Measurements from ENCODE around the gene OPCML. TPM values are rescaled to one million over a fixed set of nuclear protein-coding genes. Genes with fewer than 3 reads are reported as not detected.

The OPCML gene
- total RNA-seq, 1 donor from 2014 or later, result under 0.01 TPM

DNA sequence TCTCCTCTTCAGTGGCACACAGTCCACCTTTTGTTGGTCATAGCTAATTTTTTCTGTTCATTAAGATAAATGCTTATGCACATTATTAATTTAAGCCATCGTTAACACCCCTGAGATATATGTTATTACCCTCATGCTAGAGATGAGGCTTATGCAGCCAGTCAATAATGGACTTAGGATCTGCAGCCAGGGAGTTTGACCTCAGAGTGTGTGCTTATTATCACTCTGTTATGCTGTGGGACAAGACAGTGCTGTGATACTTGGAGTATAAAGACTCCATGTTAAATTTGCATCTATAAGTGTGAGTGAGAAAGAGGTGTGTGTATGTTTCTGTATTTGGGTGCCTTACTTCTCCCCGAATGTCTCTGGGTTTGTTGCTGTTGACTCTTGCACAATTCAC, 969.3 kb downstream of the OPCML start:
- H3K36me3 ChIP-seq (ENCODE audit: control insufficient read depth in 3 of 3, insufficient read depth in 3 of 3, low read length in 3 of 3), result no peaks in the 10 kb centered on the region
- no peaks in the 10 kb centered on the region for H3K4me1 ChIP-seq (ENCODE audit: control insufficient read depth in 3 of 3, insufficient read depth in 3 of 3, low read length in 3 of 3)
- no peak overlapping the region for H3K4me3 ChIP-seq (ENCODE audit: low read length in 3 of 3)
- no peak overlapping the region for H3K9ac ChIP-seq (ENCODE audit: low read depth in 1 of 3, low read length in 3 of 3)
- H3K27me3 ChIP-seq (ENCODE audit: control insufficient read depth in 3 of 3, insufficient read depth in 3 of 3, low read length in 3 of 3), result no peaks in the 10 kb centered on the region
- H3K27ac ChIP-seq (ENCODE audit: low read depth, low read length), result no peak overlapping the region
- no peaks in the 10 kb centered on the region for H3K9me3 ChIP-seq (ENCODE audit: control insufficient read depth in 3 of 3, low read length in 3 of 3)

DNA sequence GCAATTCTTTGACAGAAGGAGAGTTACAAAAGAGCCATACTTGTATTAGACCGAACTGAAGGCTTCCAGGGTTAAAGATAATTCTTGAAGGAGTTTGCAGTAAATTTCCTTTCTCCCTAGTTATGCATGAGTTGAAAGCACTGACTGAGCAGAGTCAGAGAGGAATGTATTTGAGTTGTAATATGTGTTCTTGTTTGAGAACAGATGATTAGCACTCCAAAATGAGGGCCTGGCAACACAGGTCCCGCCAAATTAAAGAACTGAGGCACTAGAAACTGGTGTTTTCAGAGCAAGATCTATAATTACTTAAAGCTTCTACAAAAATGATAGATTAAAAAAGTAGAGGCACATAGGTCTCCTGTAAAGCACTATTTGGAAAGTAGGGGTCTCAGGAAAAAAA, 970.4 kb downstream of the OPCML start:
- Histone ChIP-seq H3K9me3 (ENCODE audit: control insufficient read depth in 3 of 3, low read length in 3 of 3) (no peaks in the 10 kb centered on the region), H3K4me1 (ENCODE audit: control insufficient read depth in 3 of 3, insufficient read depth in 3 of 3, low read length in 3 of 3) (no peaks in the 10 kb centered on the region), H3K27me3 (ENCODE audit: control insufficient read depth in 3 of 3, insufficient read depth in 3 of 3, low read length in 3 of 3) (no peaks in the 10 kb centered on the region), H3K4me3 (ENCODE audit: low read length in 3 of 3) (no peak overlapping the region), H3K27ac (ENCODE audit: low read depth, low read length) (no peak overlapping the region), H3K36me3 (ENCODE audit: control insufficient read depth in 3 of 3, insufficient read depth in 3 of 3, low read length in 3 of 3) (no peaks in the 10 kb centered on the region), H3K9ac (ENCODE audit: low read depth in 1 of 3, low read length in 3 of 3) (no peak overlapping the region)

DNA sequence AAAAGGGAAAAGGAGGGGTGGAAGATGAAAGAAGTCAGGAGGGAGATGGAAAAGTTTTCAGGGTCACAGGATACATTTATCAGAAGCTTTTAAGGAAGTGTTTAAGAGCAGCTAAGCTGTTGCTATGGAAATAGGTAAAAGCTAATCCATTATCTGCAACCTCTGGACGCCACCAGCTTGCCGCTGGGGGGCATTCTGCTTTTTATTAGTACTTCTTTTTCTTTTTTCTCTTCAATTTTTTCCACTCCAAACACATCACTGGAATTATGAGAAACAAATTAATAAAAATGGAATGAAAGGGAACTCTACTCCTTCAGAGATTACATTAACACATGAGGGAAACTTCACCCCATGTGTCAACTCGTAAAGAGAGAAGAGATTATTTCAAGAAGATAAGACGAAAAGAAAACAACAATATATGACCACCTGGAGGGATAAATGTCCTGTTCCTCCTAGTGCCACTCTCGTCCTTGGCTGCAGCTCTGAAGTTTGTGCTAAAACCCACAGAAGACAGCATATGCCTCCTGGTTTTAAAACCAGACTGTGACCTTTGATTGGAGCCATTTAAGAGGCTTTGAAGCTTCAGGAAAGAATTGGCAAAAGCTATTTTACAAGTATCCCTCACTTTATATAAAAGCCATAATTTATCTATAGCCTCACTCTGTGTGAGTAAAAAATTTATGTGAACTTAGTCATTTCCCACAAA, 972.8 kb downstream of the OPCML start:
- Histone ChIP-seq H3K4me3 (ENCODE audit: low read length in 3 of 3) (no peak overlapping the region), H3K9me3 (ENCODE audit: control insufficient read depth in 3 of 3, low read length in 3 of 3) (no peaks in the 10 kb centered on the region), H3K9ac (ENCODE audit: low read depth in 1 of 3, low read length in 3 of 3) (no peak overlapping the region), H3K27me3 (ENCODE audit: control insufficient read depth in 3 of 3, insufficient read depth in 3 of 3, low read length in 3 of 3) (no peaks in the 10 kb centered on the region), H3K36me3 (ENCODE audit: control insufficient read depth in 3 of 3, insufficient read depth in 3 of 3, low read length in 3 of 3) (no peaks in the 10 kb centered on the region), H3K4me1 (ENCODE audit: control insufficient read depth in 3 of 3, insufficient read depth in 3 of 3, low read length in 3 of 3) (no peaks in the 10 kb centered on the region), H3K27ac (ENCODE audit: low read depth, low read length) (no peak overlapping the region)

DNA sequence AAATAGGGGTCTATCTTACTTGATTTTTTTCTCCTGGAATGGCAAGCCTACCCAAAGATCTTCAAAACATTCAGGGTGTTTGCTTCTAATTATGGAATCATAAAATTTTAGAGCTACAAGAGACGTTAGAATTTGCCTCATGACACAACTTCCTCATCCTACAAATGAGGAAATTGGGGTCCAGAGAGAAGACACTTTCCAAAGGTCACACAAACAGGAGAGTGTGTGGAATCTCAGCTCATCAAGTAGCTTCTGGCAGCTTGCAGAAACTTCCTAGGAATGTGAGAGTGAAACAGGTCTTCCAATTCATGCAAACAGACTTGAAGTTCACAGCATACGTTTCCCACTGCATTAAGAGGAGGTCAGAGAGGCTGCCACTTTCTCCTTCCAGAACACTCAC, 976.0 kb downstream of the OPCML start:
- Histone ChIP-seq H3K27me3 (ENCODE audit: control insufficient read depth in 3 of 3, insufficient read depth in 3 of 3, low read length in 3 of 3) (no peaks in the 10 kb centered on the region), H3K27ac (ENCODE audit: low read depth, low read length) (no peak overlapping the region), H3K36me3 (ENCODE audit: control insufficient read depth in 3 of 3, insufficient read depth in 3 of 3, low read length in 3 of 3) (no peaks in the 10 kb centered on the region), H3K9me3 (ENCODE audit: control insufficient read depth in 3 of 3, low read length in 3 of 3) (no peaks in the 10 kb centered on the region), H3K4me1 (ENCODE audit: control insufficient read depth in 3 of 3, insufficient read depth in 3 of 3, low read length in 3 of 3) (no peaks in the 10 kb centered on the region), H3K4me3 (ENCODE audit: low read length in 3 of 3) (no peak overlapping the region), H3K9ac (ENCODE audit: low read depth in 1 of 3, low read length in 3 of 3) (no peak overlapping the region)

DNA sequence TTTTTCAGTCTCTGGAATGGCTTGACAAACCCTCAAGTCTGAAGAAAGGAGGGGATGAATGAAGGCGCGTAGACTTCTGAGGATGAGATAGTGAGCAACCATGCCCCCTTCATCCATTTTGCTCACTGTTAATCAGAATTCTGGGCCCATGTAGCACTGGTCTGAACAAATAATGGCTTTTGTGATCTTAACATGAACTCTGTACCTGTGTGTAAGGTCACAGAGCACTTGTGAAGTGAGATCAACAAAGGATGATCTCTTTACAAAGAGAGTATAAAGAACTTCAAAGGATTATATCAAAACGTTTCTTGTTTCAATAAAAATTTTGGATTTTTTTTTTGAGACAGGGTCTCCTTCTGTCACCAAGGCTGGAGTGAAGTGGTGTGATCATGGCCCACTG, 976.7 kb downstream of the OPCML start:
- H3K4me3 ChIP-seq (ENCODE audit: low read length in 3 of 3), result no peak overlapping the region
- no peaks in the 10 kb centered on the region for H3K36me3 ChIP-seq (ENCODE audit: control insufficient read depth in 3 of 3, insufficient read depth in 3 of 3, low read length in 3 of 3)
- H3K4me1 ChIP-seq (ENCODE audit: control insufficient read depth in 3 of 3, insufficient read depth in 3 of 3, low read length in 3 of 3), result no peaks in the 10 kb centered on the region

DNA sequence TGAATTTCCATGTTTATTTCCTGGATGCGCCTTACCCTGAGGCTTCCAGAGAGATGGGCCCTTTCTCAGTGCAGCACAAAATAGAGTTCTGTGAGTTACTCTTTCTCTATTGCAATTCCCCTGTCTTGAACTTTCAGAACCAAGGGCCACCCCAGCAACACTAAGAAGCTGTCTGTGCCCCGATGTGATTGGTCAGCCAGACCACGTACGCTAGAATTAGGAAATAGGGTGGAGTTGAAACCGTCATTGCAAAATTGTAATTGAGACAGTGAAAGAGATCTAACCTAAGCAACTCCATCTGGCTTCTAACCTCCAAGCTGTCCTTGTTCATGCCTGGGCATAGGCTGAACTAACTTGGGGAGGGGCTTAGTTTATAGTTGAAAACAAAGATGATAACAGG, 981.3 kb downstream of the OPCML start:
- Histone ChIP-seq H3K9ac (ENCODE audit: low read depth in 1 of 3, low read length in 3 of 3) (no peak overlapping the region), H3K4me1 (ENCODE audit: control insufficient read depth in 3 of 3, insufficient read depth in 3 of 3, low read length in 3 of 3) (no peaks in the 10 kb centered on the region), H3K27me3 (ENCODE audit: control insufficient read depth in 3 of 3, insufficient read depth in 3 of 3, low read length in 3 of 3) (no peaks in the 10 kb centered on the region), H3K36me3 (ENCODE audit: control insufficient read depth in 3 of 3, insufficient read depth in 3 of 3, low read length in 3 of 3) (no peaks in the 10 kb centered on the region), H3K9me3 (ENCODE audit: control insufficient read depth in 3 of 3, low read length in 3 of 3) (no peaks in the 10 kb centered on the region), H3K4me3 (ENCODE audit: low read length in 3 of 3) (no peak overlapping the region), H3K27ac (ENCODE audit: low read depth, low read length) (no peak overlapping the region)

More for the DNA sequence above, 976.7 kb downstream of the OPCML start:
- no peaks in the 10 kb centered on the region for H3K9me3 ChIP-seq (ENCODE audit: control insufficient read depth in 3 of 3, low read length in 3 of 3)
- no peaks in the 10 kb centered on the region for H3K27me3 ChIP-seq (ENCODE audit: control insufficient read depth in 3 of 3, insufficient read depth in 3 of 3, low read length in 3 of 3)
- H3K9ac ChIP-seq (ENCODE audit: low read depth in 1 of 3, low read length in 3 of 3), result no peak overlapping the region
- H3K27ac ChIP-seq (ENCODE audit: low read depth, low read length), result no peak overlapping the region

- Histone ChIP-seq H3K4me3 (ENCODE audit: low read length in 3 of 3) (no peak overlapping the region), H3K9ac (ENCODE audit: low read depth in 1 of 3, low read length in 3 of 3) (no peak overlapping the region), H3K36me3 (ENCODE audit: control insufficient read depth in 3 of 3, insufficient read depth in 3 of 3, low read length in 3 of 3) (no peaks in the 10 kb centered on the region), H3K9me3 (ENCODE audit: control insufficient read depth in 3 of 3, low read length in 3 of 3) (no peaks in the 10 kb centered on the region), H3K4me1 (ENCODE audit: control insufficient read depth in 3 of 3, insufficient read depth in 3 of 3, low read length in 3 of 3) (no peaks in the 10 kb centered on the region), H3K27me3 (ENCODE audit: control insufficient read depth in 3 of 3, insufficient read depth in 3 of 3, low read length in 3 of 3) (no peaks in the 10 kb centered on the region), H3K27ac (ENCODE audit: low read depth, low read length) (no peak overlapping the region)
Measured at GRCh38 chr11:132549561-132549960, 982.7 kb downstream of the OPCML start.

DNA sequence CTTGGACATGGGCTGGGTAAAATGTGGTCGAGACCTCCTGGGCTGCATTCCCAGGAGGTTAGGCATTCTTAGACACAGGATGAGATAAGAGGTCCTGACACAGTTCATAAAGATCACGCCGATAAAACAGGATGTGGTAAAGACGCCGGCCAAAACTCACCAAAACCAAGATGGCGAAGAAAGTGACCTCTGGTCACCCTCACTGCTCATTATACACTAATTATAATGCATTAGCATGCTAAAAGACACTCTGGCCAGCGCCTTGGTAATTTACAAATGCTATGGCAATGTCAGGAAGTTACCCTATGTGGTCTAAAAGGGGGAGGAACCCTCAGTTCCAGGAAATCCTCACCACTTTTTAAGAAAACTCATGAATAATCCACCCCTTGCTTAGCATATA, 983.3 kb downstream of the OPCML start:
- Histone ChIP-seq H3K27ac (ENCODE audit: low read depth, low read length) (no peak overlapping the region), H3K27me3 (ENCODE audit: control insufficient read depth in 3 of 3, insufficient read depth in 3 of 3, low read length in 3 of 3) (no peaks in the 10 kb centered on the region), H3K9me3 (ENCODE audit: control insufficient read depth in 3 of 3, low read length in 3 of 3) (no peaks in the 10 kb centered on the region), H3K36me3 (ENCODE audit: control insufficient read depth in 3 of 3, insufficient read depth in 3 of 3, low read length in 3 of 3) (no peaks in the 10 kb centered on the region), H3K4me3 (ENCODE audit: low read length in 3 of 3) (no peak overlapping the region), H3K4me1 (ENCODE audit: control insufficient read depth in 3 of 3, insufficient read depth in 3 of 3, low read length in 3 of 3) (no peaks in the 10 kb centered on the region), H3K9ac (ENCODE audit: low read depth in 1 of 3, low read length in 3 of 3) (no peak overlapping the region)

DNA sequence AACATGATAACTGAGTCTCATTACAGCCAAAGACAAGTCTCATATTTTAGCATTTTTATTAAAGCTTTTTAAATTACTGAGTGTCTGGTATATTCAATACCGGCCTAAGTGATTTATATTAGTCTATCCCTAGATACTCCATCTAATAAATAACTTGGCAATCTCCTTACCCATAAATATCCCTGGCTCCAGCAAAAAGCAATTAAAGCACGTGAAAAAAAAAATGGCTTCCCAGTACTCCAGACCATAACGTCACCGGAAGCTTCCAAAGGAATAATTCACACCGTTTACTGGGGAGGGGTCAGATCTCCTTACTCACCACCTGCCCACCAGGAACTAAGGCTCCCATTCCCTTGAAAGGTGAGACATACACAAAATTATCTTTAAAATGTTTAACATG, 988.3 kb downstream of the OPCML start:
- H3K9ac ChIP-seq (ENCODE audit: low read depth in 1 of 3, low read length in 3 of 3), result no peak overlapping the region
- no peaks in the 10 kb centered on the region for H3K27me3 ChIP-seq (ENCODE audit: control insufficient read depth in 3 of 3, insufficient read depth in 3 of 3, low read length in 3 of 3)
- H3K4me1 ChIP-seq (ENCODE audit: control insufficient read depth in 3 of 3, insufficient read depth in 3 of 3, low read length in 3 of 3), result no peaks in the 10 kb centered on the region
- no peaks in the 10 kb centered on the region for H3K36me3 ChIP-seq (ENCODE audit: control insufficient read depth in 3 of 3, insufficient read depth in 3 of 3, low read length in 3 of 3)
- peaks cover 0 to 3% (median 0%) of the 10 kb centered on the region in 3 donors for H3K9me3 ChIP-seq (ENCODE audit: control insufficient read depth in 3 of 3, low read length in 3 of 3)
- no peak overlapping the region for H3K4me3 ChIP-seq (ENCODE audit: low read length in 3 of 3)
- H3K27ac ChIP-seq (ENCODE audit: low read depth, low read length), result no peak overlapping the region

GRCh38 chr11:132541794-132542193, 990.5 kb downstream of the OPCML start:
- H3K27ac ChIP-seq (ENCODE audit: low read depth, low read length), result no peak overlapping the region
- H3K4me3 ChIP-seq (ENCODE audit: low read length in 3 of 3), result no peak overlapping the region
- peaks cover 0 to 3% (median 0%) of the 10 kb centered on the region in 3 donors for H3K9me3 ChIP-seq (ENCODE audit: control insufficient read depth in 3 of 3, low read length in 3 of 3)
- no peaks in the 10 kb centered on the region for H3K36me3 ChIP-seq (ENCODE audit: control insufficient read depth in 3 of 3, insufficient read depth in 3 of 3, low read length in 3 of 3)
- no peak overlapping the region for H3K9ac ChIP-seq (ENCODE audit: low read depth in 1 of 3, low read length in 3 of 3)
- no peaks in the 10 kb centered on the region for H3K27me3 ChIP-seq (ENCODE audit: control insufficient read depth in 3 of 3, insufficient read depth in 3 of 3, low read length in 3 of 3)
- H3K4me1 ChIP-seq (ENCODE audit: control insufficient read depth in 3 of 3, insufficient read depth in 3 of 3, low read length in 3 of 3), result no peaks in the 10 kb centered on the region

All from skeletal muscle tissue (tissue), 4 donors.